Stimulated activated CD4-positive, alpha-beta T cell treated with anti-CD3 and anti-CD28 coated beads, Interleukin-12 subunit alpha, Interleukin-12 subunit beta, amount 100 ng/mL, for 24 hours (primary cell): ENCODE results near the gene MBP.
"Not testable (repeated sequence)": the region's sequence is repeated elsewhere in the genome, so short reads cannot be mapped to it uniquely, and the experiment has no call there.

Experiments used
- DNase-seq, 2 experiments: peaks; one replicate each; pipeline ENCODE4 v3.0.0-alpha.2; 2020; ENCODE audit warnings: low read depth in 2 of 2

MBP gene

GRCh38 chr18:77023102-77023782, 109.3 kb downstream of the MBP start:
- no peak for DNase-seq

DNA sequence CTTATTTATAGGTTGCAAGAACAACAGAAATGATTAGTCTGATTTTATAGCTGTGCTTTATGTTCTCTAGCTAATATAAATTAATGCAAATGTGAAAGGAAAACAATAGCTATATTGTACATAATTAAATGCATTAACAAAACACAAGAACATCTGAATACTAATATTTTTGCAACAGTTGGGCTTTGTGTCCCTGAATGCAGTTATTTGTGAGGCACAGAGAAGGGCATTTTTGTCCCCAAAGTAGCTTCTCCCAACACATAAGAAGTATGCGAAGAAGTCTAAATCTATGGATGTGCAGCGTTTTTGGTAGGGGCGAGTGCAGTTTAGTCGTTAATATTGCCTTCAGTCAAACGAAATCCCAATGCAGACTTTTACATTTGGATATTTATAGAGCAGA, 110.0 kb downstream of the MBP start:
- no peak for DNase-seq

DNA sequence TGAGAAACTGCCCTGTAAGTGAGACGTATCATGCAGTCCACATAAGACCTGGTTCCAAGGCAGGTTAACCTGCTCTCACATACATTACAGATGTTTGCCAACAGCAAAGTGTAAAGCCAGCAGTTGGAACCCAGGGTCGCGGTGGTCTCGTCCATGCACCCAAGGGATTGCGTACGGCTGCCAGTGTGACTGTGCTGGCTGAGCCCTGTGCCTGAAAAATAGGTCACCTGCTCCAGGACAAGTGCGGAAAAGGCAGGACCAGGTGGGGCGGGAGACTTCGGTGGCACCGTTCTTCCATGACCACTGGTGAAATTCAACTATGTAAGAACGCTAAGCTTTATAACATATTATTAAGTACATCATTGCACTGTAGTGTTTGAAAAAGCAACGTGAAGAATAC, 110.5 kb downstream of the MBP start:
- DNase-seq = no peak

- not testable (repeated sequence) for DNase-seq
These were observed 111.1 kb downstream of the MBP start for GRCh38 chr18:77021478-77021877.

DNA sequence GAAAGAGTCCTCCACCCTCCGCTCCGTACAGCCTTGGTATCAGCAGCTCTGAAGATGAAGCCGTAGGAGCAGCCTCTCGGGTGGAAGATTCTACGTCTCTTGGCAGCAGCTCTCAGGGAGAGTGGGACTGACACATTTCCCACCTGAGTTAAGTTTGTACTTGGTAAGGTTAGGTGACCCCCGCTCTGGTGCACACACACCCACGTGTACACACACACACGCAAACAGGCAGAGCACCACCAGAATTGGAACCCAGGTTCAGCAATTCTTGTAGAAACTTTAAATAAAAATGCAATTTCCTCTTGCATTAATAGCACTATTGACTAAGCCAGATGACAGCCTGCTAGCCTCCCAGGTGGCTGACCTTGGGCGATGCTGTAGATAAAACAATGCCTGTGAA, 111.5 kb downstream of the MBP start:
- no peak for DNase-seq

GRCh38 chr18:77020561-77020960, 112.0 kb downstream of the MBP start:
- no peak for DNase-seq

DNA sequence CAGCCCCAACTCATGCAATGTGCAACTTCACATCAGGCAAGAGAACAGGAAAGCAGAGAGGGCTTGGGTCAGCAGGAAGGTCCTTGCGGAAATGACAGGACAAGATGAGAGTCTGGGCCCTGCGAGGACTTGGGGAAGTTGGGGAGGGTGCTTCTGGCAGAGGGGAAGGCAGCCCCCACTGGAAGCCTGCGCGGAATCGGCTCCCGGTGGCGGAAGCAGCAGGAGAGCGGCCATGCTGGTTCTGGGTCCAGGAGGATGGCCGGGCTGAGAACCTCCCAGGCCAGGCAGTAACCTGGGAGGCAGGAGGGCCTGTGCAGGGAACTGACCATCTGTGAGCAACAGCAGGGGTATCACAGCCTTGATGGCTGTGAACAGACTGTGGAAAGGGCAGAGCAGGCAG, 112.9 kb downstream of the MBP start:
- no peak for DNase-seq

GRCh38 chr18:77018650-77019049, 113.9 kb downstream of the MBP start:
- DNase-seq = not testable (repeated sequence)

DNA sequence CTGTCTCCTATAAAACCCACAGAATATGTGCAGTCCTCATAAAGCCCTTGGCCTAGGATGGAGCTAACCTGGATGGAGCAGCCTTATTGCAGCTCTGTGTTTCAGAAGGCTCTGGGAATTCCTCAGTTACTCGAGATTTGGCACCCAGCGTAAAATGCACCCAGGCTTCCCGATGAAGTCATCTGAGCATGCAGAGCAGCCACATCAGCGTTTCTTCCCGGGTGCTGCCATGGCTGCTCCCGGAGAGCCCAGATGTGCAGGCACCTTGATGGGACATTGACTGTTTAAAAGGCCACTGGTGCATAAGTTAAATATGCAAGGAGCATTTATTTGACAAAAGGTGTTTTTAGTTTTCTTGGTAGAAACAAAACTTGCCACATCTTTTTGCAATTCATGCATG, 115.2 kb downstream of the MBP start:
- DNase-seq = no peak

- no peak for DNase-seq
These were observed 115.6 kb downstream of the MBP start for GRCh38 chr18:77016936-77017335.

DNA sequence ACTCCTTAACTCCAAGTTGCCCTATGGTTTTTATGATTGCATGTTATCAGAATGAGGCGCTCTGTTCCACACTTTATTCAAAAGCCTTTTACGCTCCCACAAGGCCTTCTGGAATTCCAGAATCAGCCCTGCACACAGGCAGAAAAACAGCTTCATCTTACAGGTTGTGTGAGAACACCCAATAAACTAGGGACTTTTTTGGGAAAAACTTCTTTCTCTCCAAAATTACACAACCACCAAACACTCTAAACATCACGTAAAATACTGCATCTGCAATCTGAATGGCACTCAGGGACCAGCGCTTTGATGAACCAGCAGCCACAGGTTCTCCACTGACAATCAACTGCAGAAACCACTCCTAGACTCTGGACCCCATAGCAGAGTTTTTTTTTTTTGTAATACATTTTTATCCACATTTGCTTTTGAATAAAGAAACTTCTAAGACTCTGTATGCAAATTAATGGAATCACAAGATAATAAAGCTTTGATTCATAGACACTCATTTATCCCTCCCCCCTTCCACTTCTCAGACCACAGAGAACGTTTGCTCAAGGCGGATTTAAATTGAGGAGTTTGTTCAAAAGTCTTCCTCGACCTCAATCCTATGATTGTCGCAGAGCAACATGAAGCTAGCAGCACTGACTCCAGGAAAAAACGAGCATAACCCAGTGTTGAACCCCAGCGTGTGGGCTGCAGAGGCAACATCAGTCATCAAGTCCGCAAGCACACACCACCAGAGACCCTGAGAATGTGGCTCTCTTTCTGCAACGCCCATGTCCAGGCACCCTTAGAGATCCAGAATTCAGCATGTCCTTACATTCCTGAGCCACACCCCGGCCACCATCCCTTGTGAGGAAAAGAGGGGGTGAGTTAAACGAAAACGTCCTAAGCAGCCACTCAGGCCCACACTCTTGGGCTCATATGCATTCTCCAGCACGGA, 116.5 kb downstream of the MBP start:
- no peak for DNase-seq

DNA sequence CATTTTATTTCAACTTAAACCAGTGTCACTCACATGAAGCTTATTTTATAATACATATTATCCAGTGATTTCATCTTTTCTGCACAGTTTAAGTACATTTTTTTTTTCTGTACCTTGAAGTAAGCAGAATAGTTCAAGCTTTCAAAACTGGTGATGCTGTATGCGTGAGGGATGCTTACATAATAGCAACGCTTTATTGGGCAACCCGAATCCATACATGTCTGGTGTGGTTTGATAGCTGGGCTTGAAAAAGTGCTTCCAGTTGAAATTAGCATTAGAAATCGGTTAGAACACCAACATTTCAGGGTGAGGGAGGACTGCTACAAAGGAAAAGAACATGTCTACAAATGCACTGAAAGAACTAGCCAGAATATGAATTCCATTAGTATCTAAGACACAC, 117.4 kb downstream of the MBP start:
- DNase-seq = no peak

- no peak for DNase-seq
These were observed 118.0 kb downstream of the MBP start for GRCh38 chr18:77014538-77014937.

GRCh38 chr18:77013811-77014521, 118.6 kb downstream of the MBP start:
- no peak for DNase-seq

GRCh38 chr18:77012806-77013541, 119.6 kb downstream of the MBP start:
- DNase-seq = no peak

GRCh38 chr18:77012120-77012519, 120.5 kb downstream of the MBP start:
- no peak for DNase-seq

DNA sequence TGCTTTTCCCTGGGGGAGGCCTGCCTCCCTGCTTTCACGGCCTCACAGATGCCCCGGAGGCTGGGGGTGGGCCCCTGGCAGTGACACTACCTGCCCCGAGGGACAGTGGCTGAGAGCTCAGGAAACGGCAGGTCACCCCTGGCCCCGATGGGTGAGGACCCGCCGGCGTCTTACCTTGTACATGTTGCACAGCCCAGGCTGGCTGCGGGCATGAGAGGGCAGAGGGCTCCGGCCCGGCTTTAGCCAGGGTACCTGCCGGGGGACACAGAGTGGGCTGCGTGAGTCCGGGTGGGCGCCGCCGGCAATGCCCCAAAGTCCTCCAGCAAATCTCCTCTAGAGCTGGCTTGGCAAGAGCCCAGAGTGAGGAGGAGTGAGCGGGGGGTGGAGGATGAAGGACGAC, 122.9 kb downstream of the MBP start:
- DNase-seq = no peak

GRCh38 chr18:77008576-77009315, 123.8 kb downstream of the MBP start:
- DNase-seq = no peak

DNA sequence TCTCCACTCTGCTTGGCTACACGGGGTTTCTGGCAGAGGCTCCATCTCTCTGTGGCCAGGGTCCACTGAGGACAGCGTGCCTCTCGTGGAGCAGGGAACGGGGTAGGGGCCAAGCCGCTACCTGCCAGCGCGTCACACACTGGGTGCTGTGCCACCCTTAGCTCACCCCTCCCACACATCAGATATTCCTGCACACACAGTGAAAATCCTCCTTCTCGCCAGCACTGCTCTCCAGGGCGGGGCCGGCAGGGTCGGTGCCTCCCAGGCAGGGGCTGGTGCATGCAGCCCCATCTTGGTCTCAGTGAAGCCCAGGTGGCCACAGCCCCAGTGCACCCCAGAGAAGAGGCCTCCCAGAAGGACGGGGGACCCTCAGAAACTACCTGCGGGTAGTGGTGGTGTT, 124.6 kb downstream of the MBP start:
- no peak for DNase-seq

DNA sequence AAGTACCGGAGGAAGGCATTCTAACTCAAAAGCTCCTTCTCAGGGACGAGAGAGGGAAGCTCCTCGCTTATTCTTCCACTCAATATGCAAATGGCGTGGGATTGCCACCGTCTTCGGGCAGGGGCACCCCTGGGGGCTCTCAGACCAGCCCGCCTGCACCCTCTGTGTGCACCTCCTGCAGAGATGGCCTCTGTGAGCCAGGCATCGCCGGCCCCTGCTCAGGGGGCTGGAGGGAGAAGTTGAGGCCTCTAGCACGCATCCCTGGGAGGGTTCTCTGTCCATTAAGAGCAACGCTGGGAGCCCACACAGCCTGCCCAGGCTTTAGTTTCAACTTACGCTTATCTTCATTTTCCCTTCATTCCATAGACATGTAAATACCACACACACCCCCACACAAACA, 125.3 kb downstream of the MBP start:
- no peak for DNase-seq
